GM12878 (cell line): Measurements from ENCODE around the gene TBC1D2B.

ENCODE experiments used
- CEBPB ChIP-seq, 2 experiments: fragments of 150-350 bp in 1 of 2; IDR thresholded peaks; 2 replicates each; pipeline ENCODE4 v1.6.1; 2012 to 2014; ENCODE audit warnings: low read depth in 2 of 2, low read length in 2 of 2, borderline replicate concordance in 1 of 2, inconsistent platforms in 1 of 2
- CREM ChIP-seq: IDR thresholded peaks from 2 replicates; pipeline ENCODE4 v1.6.1; 2014; ENCODE audit warnings: antibody characterized with exemption, low read depth
- CTCF ChIP-seq, 3 experiments: IDR thresholded peaks in 2 of 3; conservative IDR thresholded peaks in 1 of 3; 2 replicates each; pipeline ENCODE4 v1.5.1; 2011; ENCODE audit warnings: low read depth in 3 of 3, low read length in 3 of 3, mild to moderate bottlenecking in 3 of 3, control low read depth in 2 of 3, moderate library complexity in 2 of 3, inconsistent platforms in 1 of 3, mixed read lengths in 1 of 3; ENCODE audit not compliant: control insufficient read depth in 2 of 3, insufficient read depth in 1 of 3; ENCODE audit errors: extremely low read depth in 1 of 3
- FOXM1 ChIP-seq: IDR thresholded peaks from 2 replicates; pipeline ENCODE4 v1.6.1; 2012; ENCODE audit warnings: low read depth, mild to moderate bottlenecking, inconsistent platforms, low read length, moderate library complexity
- SRF ChIP-seq, 2 experiments: IDR thresholded peaks; 2 replicates each; pipeline ENCODE4 v1.6.1; 2011; ENCODE audit warnings: low read depth in 2 of 2, low read length in 2 of 2, mild to moderate bottlenecking in 1 of 2, moderate library complexity in 1 of 2
- TAF1 ChIP-seq: IDR thresholded peaks from 2 replicates; pipeline ENCODE4 v1.6.1; 2011; ENCODE audit warnings: mild to moderate bottlenecking, low read depth, low read length, borderline replicate concordance
- ZBTB40 ChIP-seq: fragments of 450-650 bp; IDR thresholded peaks from 2 replicates; pipeline ENCODE4 v1.6.1; 2016; ENCODE audit warnings: mild to moderate bottlenecking, moderate library complexity, borderline replicate concordance

- TF ChIP-seq CTCF (IDR thresholded peaks at IDR 0.05 in 2 of 3, conservative IDR thresholded peaks at IDR 0.05 in 1 of 3; ENCODE audit: control insufficient read depth in 2 of 3, extremely low read depth in 1 of 3, insufficient read depth in 1 of 3, low read depth in 3 of 3, low read length in 3 of 3): no peak
- no peak for TF ChIP-seq SRF (IDR thresholded peaks at IDR 0.05; ENCODE audit: low read depth in 2 of 2, low read length in 2 of 2)
- TF ChIP-seq CEBPB (IDR thresholded peaks at IDR 0.05; ENCODE audit: borderline replicate concordance in 1 of 2, low read depth in 2 of 2, low read length in 2 of 2): no peak
- no peak for TF ChIP-seq CREM
- TF ChIP-seq FOXM1: no peak
- TF ChIP-seq ZBTB40: no peak
- no peak for TF ChIP-seq TAF1
Observed at GRCh38 chr15:78040653-78041244, 36.8 kb downstream of the TBC1D2B start.
